Gastrocnemius medialis (tissue), 4 donors: ENCODE measurements around the gene WDFY3.

Experiments
- POLR2A ChIP-seq, 2 donors: fragments of 450-650 bp; IDR thresholded peaks; one replicate each; pipeline ENCODE4 v1.6.1; 2017; ENCODE audit warnings: antibody characterized with exemption in 2 of 2, mild to moderate bottlenecking in 2 of 2, moderate library complexity in 2 of 2
- TF ChIP-seq, protein P1 (sequence below), 5 experiments: fragments of 450-650 bp in 3 of 5; fragments of 200-600 bp in 2 of 5; sonication (generic) in 2 of 5; IDR thresholded peaks in 4 of 5; conservative IDR thresholded peaks in 1 of 5; 1 replicate in 4 of 5; 2 replicates in 1 of 5; pipeline ENCODE4 v1.5.1; 2016 to 2019; ENCODE audit warnings: antibody characterized with exemption in 5 of 5, mild to moderate bottlenecking in 3 of 5, moderate library complexity in 3 of 5

DNA sequence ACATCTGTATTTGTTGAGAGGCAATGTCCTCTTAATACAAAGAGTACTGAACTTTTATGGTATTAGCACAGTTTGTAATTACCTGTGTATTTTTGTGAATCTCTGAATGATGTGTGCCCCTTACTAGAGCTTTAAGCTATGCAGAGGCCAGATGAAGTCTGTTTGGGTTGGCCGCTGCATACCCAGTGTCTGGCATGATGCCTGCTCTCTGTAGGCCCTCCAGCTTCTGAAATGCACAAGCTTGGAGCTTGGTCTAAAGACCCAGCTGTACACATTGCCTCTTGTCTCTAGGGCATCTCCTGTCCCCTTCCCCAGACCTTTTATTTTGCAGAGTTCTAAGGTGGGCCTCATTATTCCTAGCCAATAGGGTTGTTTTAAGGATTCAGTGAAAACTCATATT lies 315.0 kb downstream of the WDFY3 start:
- TF ChIP-seq, protein P1, sequence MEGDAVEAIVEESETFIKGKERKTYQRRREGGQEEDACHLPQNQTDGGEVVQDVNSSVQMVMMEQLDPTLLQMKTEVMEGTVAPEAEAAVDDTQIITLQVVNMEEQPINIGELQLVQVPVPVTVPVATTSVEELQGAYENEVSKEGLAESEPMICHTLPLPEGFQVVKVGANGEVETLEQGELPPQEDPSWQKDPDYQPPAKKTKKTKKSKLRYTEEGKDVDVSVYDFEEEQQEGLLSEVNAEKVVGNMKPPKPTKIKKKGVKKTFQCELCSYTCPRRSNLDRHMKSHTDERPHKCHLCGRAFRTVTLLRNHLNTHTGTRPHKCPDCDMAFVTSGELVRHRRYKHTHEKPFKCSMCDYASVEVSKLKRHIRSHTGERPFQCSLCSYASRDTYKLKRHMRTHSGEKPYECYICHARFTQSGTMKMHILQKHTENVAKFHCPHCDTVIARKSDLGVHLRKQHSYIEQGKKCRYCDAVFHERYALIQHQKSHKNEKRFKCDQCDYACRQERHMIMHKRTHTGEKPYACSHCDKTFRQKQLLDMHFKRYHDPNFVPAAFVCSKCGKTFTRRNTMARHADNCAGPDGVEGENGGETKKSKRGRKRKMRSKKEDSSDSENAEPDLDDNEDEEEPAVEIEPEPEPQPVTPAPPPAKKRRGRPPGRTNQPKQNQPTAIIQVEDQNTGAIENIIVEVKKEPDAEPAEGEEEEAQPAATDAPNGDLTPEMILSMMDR (IDR thresholded peaks at IDR 0.05 in 4 of 5, conservative IDR thresholded peaks at IDR 0.05 in 1 of 5) = no peak
- no peak for TF ChIP-seq POLR2A (IDR thresholded peaks at IDR 0.05)
